OCI-M2 (cell line): ENCODE data around the gene SNX25.
"Not testable (repeated sequence)": the region's sequence is repeated elsewhere in the genome, so short reads cannot be mapped to it uniquely, and the experiment has no call there.

ENCODE experiments used
- DNase-seq: peaks from one replicate; lab custom pipeline; 2025; ENCODE audit not compliant: unreplicated experiment; lab: John Stamatoyannopoulos, UW

Gene SNX25

GRCh38 chr4:185204238-185204910 lies 5.0 kb upstream of the SNX25 start:
- no peak for DNase-seq

- not testable (repeated sequence) for DNase-seq
Observed at GRCh38 chr4:185205073-185205472, 4.3 kb upstream of the SNX25 start.

- no peak for DNase-seq
Observed at GRCh38 chr4:185205697-185206342, 3.6 kb upstream of the SNX25 start.

- DNase-seq, result no peak
Observed at GRCh38 chr4:185207466-185207865, 1.9 kb upstream of the SNX25 start.

GRCh38 chr4:185209852-185210101 lies 379 bp downstream of the SNX25 start:
- DNase-seq, result not testable (repeated sequence)

GRCh38 chr4:185210102-185210981 lies 944 bp downstream of the SNX25 start:
- DNase-seq, result no peak

GRCh38 chr4:185211035-185211434 lies 1.6 kb downstream of the SNX25 start:
- no peak for DNase-seq

GRCh38 chr4:185211641-185212040 lies 2.2 kb downstream of the SNX25 start:
- DNase-seq, result no peak

- DNase-seq, result no peak
Observed at GRCh38 chr4:185212581-185212980, 3.2 kb downstream of the SNX25 start.

- DNase-seq, result no peak
Observed at GRCh38 chr4:185213877-185214276, 4.5 kb downstream of the SNX25 start.

GRCh38 chr4:185215261-185215660 lies 5.9 kb downstream of the SNX25 start:
- no peak for DNase-seq

GRCh38 chr4:185217408-185217975 lies 8.1 kb downstream of the SNX25 start:
- DNase-seq, result no peak

- no peak for DNase-seq
Observed at GRCh38 chr4:185218312-185218711, 8.9 kb downstream of the SNX25 start.

- no peak for DNase-seq
Observed at GRCh38 chr4:185219551-185220344, 10.3 kb downstream of the SNX25 start.

GRCh38 chr4:185221491-185221890 lies 12.1 kb downstream of the SNX25 start:
- no peak for DNase-seq

GRCh38 chr4:185221912-185222311 lies 12.5 kb downstream of the SNX25 start:
- DNase-seq, result no peak

- no peak for DNase-seq
Observed at GRCh38 chr4:185222598-185222997, 13.2 kb downstream of the SNX25 start.

GRCh38 chr4:185224597-185224996 lies 15.2 kb downstream of the SNX25 start:
- DNase-seq, result no peak

- DNase-seq, result no peak
Observed at GRCh38 chr4:185225940-185226339, 16.5 kb downstream of the SNX25 start.

GRCh38 chr4:185227131-185227551 lies 17.7 kb downstream of the SNX25 start:
- no peak for DNase-seq

GRCh38 chr4:185227713-185228278 lies 18.4 kb downstream of the SNX25 start:
- DNase-seq, result no peak
